NCI-H774 (cell line): ENCODE results near the gene NBR1.
"Not testable (repeated sequence)": the region's sequence is repeated elsewhere in the genome, so short reads cannot be mapped to it uniquely, and the experiment has no call there.

Experiments
- DNase-seq: peaks from one replicate; lab custom pipeline; 2025; lab: John Stamatoyannopoulos, UW

Gene NBR1

GRCh38 chr17:43170766-43171585 lies at the start of gene NBR1:
Gene NBR1 (plus strand): TSS chr17:43171214. CDS start chr17:43175800, 4,586 bp downstream.
- DNase-seq, result peak; percentile 99

GRCh38 chr17:43125133-43125966 lies 45.7 kb upstream of the NBR1 start, which contains the start of gene BRCA1:
Gene BRCA1 (minus strand): TSS chr17:43125364. CDS start chr17:43124096, 1,268 bp downstream.
- DNase-seq, result peak; percentile 100

- no peak for DNase-seq
Observed at GRCh38 chr17:43125967-43126910, 44.8 kb upstream of the NBR1 start.

- DNase-seq, result no peak
Observed at GRCh38 chr17:43126911-43127290, 44.1 kb upstream of the NBR1 start.

GRCh38 chr17:43127333-43127876 lies 43.6 kb upstream of the NBR1 start:
- DNase-seq, result not testable (repeated sequence)

GRCh38 chr17:43129671-43130010 lies 41.4 kb upstream of the NBR1 start:
- no peak for DNase-seq

GRCh38 chr17:43132117-43132516 lies 38.9 kb upstream of the NBR1 start:
- no peak for DNase-seq

- DNase-seq, result not testable (repeated sequence)
Observed at GRCh38 chr17:43133439-43133838, 37.6 kb upstream of the NBR1 start.

GRCh38 chr17:43134774-43135453 lies 36.1 kb upstream of the NBR1 start:
- DNase-seq, result no peak

- no peak for DNase-seq
Observed at GRCh38 chr17:43135454-43135819, 35.6 kb upstream of the NBR1 start.

GRCh38 chr17:43136574-43136973 lies 34.4 kb upstream of the NBR1 start:
- DNase-seq, result not testable (repeated sequence)

GRCh38 chr17:43138531-43138930 lies 32.5 kb upstream of the NBR1 start:
- not testable (repeated sequence) for DNase-seq

- DNase-seq, result no peak
Observed at GRCh38 chr17:43140396-43141332, 30.4 kb upstream of the NBR1 start.

- no peak for DNase-seq
Observed at GRCh38 chr17:43142153-43142552, 28.9 kb upstream of the NBR1 start.

- no peak for DNase-seq
Observed at GRCh38 chr17:43143201-43143600, 27.8 kb upstream of the NBR1 start.

GRCh38 chr17:43146649-43147048 lies 24.4 kb upstream of the NBR1 start:
- no peak for DNase-seq

- no peak for DNase-seq
Observed at GRCh38 chr17:43151880-43152456, 19.0 kb upstream of the NBR1 start.

- not testable (repeated sequence) for DNase-seq
Observed at GRCh38 chr17:43153197-43153835, 17.7 kb upstream of the NBR1 start.

- DNase-seq, result no peak
Observed at GRCh38 chr17:43155666-43156065, 15.3 kb upstream of the NBR1 start.
